Stimulated activated CD8-positive, alpha-beta memory T cell treated with anti-CD3 and anti-CD28 coated beads, Interleukin-4, amount 100 ng/mL, for 48 hours (primary cell): ENCODE results near the gene CRYGN.

Experiments used
- DNase-seq: peaks from one replicate; pipeline ENCODE4 v3.0.0-alpha.2; 2020

Gene CRYGN

GRCh38 chr7:151425670-151426440 is 14.1 kb downstream of the CRYGN start:
- DNase-seq = no peak

DNA sequence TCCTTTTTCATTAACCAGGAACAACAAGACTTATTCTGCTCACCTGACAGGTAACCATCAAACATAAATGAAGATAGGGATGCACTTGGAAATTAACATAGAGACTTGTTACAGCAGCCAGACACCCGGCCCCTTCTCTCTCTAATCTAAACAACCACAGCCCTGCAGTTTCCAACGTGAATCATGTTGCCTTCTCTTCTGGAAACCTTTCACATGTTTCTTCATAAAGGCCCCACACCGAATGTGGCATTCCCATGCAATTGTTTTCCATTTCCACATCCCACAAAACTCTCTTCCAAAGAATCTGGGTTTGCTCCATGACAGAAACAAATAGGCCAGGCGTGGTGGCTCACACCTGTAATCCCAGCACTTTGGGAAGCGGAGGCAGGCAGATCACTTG is 15.1 kb downstream of the CRYGN start:
- no peak for DNase-seq

DNA sequence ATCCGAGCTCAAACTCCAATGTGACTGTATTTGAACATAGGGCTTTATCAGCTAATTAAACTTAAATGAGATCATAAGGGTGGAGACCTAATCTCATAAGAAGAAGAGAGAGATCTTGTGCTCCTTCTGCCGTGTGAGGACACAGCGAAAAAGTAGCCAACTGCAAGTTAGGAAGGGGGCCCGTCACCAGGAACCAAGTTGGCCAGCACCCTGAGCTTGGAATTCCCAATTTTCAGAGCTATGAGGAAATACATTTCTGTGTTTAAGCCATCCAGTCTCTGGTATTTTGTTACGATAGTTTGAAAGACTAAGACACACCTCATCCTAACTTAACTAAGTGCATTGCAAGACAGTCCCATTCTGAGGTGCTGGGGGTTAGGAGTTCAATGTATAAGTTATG is 16.0 kb downstream of the CRYGN start:
- DNase-seq = no peak

- no peak for DNase-seq
Observed at GRCh38 chr7:151423226-151423625, 16.7 kb downstream of the CRYGN start.

DNA sequence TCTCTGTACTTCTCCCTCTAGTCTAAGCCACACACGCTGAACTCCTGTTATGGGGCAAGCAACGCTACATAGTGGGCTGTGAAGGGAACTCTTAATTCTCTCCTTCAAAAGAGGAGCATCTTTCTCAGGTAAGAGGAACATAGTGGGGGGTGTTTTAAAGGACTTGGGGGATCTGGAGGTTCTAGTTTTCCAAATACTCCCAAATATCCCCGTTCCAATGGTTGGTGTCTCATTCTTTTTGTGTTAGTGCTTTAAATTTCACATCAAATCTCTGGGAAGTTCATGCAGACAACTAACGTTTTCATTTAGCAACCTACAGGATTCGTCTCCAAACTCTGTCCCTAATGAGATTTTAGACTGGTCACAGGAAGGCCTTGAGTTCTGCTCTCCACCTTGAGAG is 17.7 kb downstream of the CRYGN start:
- no peak for DNase-seq

GRCh38 chr7:151420144-151420543 is 19.8 kb downstream of the CRYGN start:
- DNase-seq = no peak

GRCh38 chr7:151416941-151417315 is 23.0 kb downstream of the CRYGN start:
- DNase-seq = no peak

DNA sequence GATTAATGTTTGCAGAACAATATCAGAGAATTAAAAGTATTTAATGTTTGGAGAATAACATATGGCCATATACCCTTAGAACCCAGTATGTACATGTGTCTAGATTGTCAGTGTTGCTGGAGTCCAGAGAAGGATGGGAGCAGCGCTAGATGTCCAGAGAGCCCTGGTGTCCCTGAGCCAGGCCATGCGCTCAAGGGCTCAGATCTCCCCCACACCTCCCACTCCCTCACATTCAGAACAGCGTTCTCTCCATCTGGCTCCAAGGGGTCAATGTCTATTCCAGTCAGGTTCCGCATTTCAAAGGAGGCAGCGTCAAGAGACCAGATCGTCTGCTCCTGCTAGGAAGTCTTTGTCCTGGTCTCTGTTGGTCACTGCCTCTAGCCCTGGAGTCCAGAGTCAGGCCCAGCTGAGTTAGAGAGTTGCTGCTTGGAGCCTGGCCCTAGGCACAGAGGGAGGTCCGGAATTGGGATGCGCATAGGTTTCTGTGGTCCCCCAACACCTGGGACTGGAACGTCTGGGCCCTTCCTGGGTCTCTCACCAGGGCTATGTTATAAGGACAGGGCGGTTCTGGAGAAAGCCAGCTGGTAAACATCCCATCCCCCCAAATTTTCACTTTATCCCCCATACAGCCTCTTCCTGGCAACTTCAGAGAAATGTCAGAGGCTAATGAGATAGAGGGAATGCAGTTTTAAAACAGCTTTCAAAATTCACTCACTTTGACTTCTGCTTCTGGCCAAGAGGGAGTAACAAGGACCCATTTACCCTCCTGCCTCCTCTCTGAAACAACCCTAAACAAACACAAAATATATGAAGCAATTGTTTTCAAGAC is 23.6 kb downstream of the CRYGN start:
- no peak for DNase-seq

- no peak for DNase-seq
Observed at GRCh38 chr7:151415375-151416105, 24.4 kb downstream of the CRYGN start.

DNA sequence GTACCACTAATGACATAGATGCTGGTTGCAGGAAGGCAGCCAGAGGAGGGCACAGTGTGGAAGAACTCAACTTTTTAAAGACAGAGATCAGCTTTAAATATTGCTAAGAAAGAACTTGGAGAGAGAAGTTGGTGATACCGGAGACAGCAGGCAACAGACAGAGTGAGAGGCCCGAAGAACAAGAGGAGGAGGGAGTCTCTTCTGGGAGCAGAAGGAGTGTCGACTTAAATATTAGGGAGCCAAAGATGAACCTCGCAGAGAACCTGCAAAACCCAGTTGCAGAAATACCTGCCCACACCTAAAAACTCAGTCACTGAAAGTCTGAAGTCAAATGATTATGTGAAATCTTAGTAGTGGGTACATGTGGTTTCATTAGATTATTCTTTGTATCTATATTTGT is 26.7 kb downstream of the CRYGN start:
- DNase-seq = no peak

DNA sequence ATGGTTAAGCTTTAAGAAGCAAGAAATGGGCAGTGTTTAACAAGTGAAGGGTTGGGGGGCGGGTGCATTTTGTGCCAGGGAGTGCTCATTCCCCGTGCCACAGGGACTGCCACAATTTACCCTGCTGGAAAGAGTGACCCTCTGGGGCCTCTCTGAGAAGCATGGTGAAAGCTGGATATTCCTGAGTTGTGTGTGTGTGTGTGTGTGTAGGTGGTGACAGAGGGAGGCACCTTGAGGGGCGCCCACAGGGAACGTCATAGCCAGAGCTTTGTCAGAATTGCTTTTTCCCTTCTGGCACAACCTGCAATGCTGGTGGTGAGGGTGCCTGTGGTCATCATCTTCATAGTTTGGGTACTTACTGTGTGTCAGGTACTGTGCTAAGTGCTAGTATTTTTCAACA is 27.6 kb downstream of the CRYGN start:
- no peak for DNase-seq

DNA sequence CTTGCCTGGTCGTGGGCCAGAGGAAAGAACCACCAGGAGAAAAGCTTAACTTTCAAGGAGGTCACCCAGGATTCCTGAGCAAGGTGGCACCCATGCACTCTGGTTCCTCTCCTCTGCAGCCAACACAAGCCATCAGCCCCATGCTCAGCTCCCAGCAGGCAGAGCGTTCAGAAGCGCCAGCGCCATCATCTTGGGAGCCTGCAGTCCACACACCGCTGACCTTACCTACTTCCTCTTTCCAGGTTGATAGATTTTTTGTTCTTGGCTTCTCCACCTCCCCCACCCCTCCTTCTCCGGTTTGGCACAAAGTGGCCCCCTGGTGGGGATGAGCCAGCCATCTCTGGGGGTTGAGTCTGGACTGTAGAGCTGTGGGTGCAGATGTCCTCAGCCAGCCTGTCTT is 28.4 kb downstream of the CRYGN start:
- DNase-seq = no peak

GRCh38 chr7:151410405-151411390 is 29.2 kb downstream of the CRYGN start:
- DNase-seq = no peak

- no peak for DNase-seq
Observed at GRCh38 chr7:151409667-151410404, 30.1 kb downstream of the CRYGN start, which contains the start of gene WDR86. TSS of gene WDR86 (minus strand) at chr7:151410038. CDS start at chr7:151409589, 449 bp downstream.

- DNase-seq = peak; percentile 37
Observed at GRCh38 chr7:151408839-151409666, 30.9 kb downstream of the CRYGN start.

DNA sequence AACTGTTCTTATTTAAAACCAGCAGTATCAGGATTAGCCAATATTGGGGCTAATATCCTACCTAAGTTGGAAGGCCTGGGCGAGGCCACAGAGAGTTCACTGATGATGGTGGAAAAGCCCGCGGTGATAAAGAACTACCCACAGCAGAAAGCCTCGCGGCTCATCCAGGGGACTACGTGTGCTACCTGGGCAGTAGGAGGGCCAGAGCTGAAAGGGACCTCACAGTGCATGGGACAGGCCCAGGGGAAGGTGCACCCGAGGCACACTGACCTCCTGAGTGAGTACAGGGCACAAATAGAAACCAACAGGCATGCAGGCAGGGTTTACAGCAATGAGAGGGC is 31.5 kb downstream of the CRYGN start:
- DNase-seq = no peak

- no peak for DNase-seq
Observed at GRCh38 chr7:151406886-151407583, 32.9 kb downstream of the CRYGN start.

GRCh38 chr7:151406051-151406875 is 33.7 kb downstream of the CRYGN start:
- no peak for DNase-seq

DNA sequence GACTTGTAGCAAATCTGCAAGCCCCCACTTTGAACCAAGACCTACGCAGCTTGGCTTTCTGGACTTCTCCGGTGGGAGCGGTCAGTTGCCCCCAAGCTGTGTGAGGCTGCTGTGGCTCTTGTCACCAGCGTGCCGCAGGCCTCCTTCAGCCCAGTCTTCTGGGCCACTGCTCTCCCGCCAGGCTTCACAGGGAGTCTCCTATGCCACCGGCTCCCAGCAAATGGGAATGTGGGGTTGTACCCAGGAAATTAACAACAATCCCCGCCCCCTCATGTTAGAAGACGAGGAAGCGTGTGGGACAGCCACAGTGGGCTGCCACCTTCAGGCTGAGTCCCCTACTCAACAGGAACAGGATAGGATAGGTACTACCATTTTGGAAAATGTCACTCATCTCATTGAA is 34.4 kb downstream of the CRYGN start:
- DNase-seq = no peak
